Keratinocyte (primary cell): ENCODE data around the gene MMP2. TPM values are rescaled to one million over a fixed set of nuclear protein-coding genes. Genes with fewer than 3 reads are reported as not detected.
A peak's percentile ranks its signal among the peaks of the same experiment; 100 is the strongest.

Source experiments
- DNase-seq: peaks from one replicate; pipeline ENCODE4 v3.0.0-alpha.2; 2011; ENCODE audit warnings: low read depth, missing footprints, low spot score
- FAIRE-seq: peaks from 2 replicates; lab custom pipeline; 2011; peaks lifted over from hg19 to GRCh38; lab: Jason Lieb, UNC
- H2AFZ ChIP-seq: 2 replicates; pipeline ENCODE4 v1.6.0; 2012; ENCODE audit warnings: low read length, control low read depth, inconsistent platforms; ENCODE audit not compliant: control insufficient read depth
- H3K27ac ChIP-seq: 2 replicates; pipeline ENCODE4 v1.5.1; 2011; ENCODE audit warnings: low read length; ENCODE audit not compliant: control insufficient read depth, insufficient read depth
- H3K27me3 ChIP-seq: 3 replicates; pipeline ENCODE4 v1.6.0; 2011; ENCODE audit warnings: low read length; ENCODE audit not compliant: control insufficient read depth, insufficient read depth; ENCODE audit errors: extremely low read depth
- H3K36me3 ChIP-seq, 2 experiments: 2 replicates in 1 of 2; 3 replicates in 1 of 2; pipeline ENCODE4 v1.5.1; 2011; ENCODE audit warnings: low read length in 2 of 2, mild to moderate bottlenecking in 1 of 2; ENCODE audit not compliant: control insufficient read depth in 2 of 2, insufficient read depth in 2 of 2; ENCODE audit errors: extremely low read depth in 1 of 2
- H3K4me1 ChIP-seq: 3 replicates; pipeline ENCODE4 v1.5.1; 2011; ENCODE audit warnings: low read length; ENCODE audit not compliant: control insufficient read depth, insufficient read depth; ENCODE audit errors: extremely low read depth
- H3K4me2 ChIP-seq: 3 replicates; pipeline ENCODE4 v1.6.0; 2011; ENCODE audit warnings: low read depth, low read length; ENCODE audit not compliant: control insufficient read depth, insufficient read depth; ENCODE audit errors: extremely low read depth
- H3K4me3 ChIP-seq, 3 experiments: fragments of 200-600 bp in 1 of 3; sonication (generic) in 1 of 3; 2 replicates in 2 of 3; 3 replicates in 1 of 3; pipeline ENCODE4 v1.5.1; 2011 to 2016; ENCODE audit warnings: low read length in 3 of 3, mild to moderate bottlenecking in 3 of 3, control low read depth in 2 of 3, inconsistent platforms in 1 of 3, low read depth in 1 of 3, mixed read lengths in 1 of 3, mixed run types in 1 of 3, moderate library complexity in 1 of 3; ENCODE audit not compliant: control insufficient read depth in 2 of 3, insufficient read depth in 2 of 3; ENCODE audit errors: extremely low read depth in 1 of 3
- H3K79me2 ChIP-seq: 2 replicates; pipeline ENCODE4 v1.6.0; 2012; ENCODE audit warnings: low read length; ENCODE audit not compliant: control insufficient read depth, insufficient read depth
- H3K9ac ChIP-seq: 3 replicates; pipeline ENCODE4 v1.6.0; 2011; ENCODE audit warnings: low read length; ENCODE audit not compliant: control insufficient read depth, insufficient read depth; ENCODE audit errors: extremely low read depth
- H3K9me1 ChIP-seq: 3 replicates; pipeline ENCODE4 v1.6.0; 2011; ENCODE audit warnings: low read length; ENCODE audit not compliant: control insufficient read depth, insufficient read depth; ENCODE audit errors: extremely low read depth
- H3K9me3 ChIP-seq: 2 replicates; pipeline ENCODE4 v1.5.1; 2012; ENCODE audit warnings: low read depth, low read length; ENCODE audit not compliant: control insufficient read depth
- H4K20me1 ChIP-seq: 3 replicates; pipeline ENCODE4 v1.6.0; 2011; ENCODE audit warnings: low read length; ENCODE audit not compliant: control insufficient read depth, insufficient read depth; ENCODE audit errors: extremely low read depth
- CTCF ChIP-seq, 3 experiments: IDR thresholded peaks in 1 of 3; conservative IDR thresholded peaks in 1 of 3; optimal IDR thresholded peaks in 1 of 3; 2 replicates in 2 of 3; 3 replicates in 1 of 3; pipeline versions ENCODE3 to v1.5.1; 2011; ENCODE audit warnings: low read length in 3 of 3, mild to moderate bottlenecking in 3 of 3, moderate library complexity in 2 of 3, control low read depth in 1 of 3, inconsistent platforms in 1 of 3; ENCODE audit not compliant: insufficient read depth in 2 of 3; ENCODE audit errors: extremely low read depth in 1 of 3
- EZH2 ChIP-seq: IDR thresholded peaks from one replicate; pipeline ENCODE4 v1.6.1; 2012; ENCODE audit warnings: inconsistent platforms, mild to moderate bottlenecking, low read length, moderate library complexity
- dilution Hi-C: fragments of 300-500 bp; cut with MboI; formaldehyde crosslinking; loops from one replicate; pipeline ENCODE4 v1.7.0; 2020; ENCODE audit warnings: low sequenced_read_pairs; ENCODE audit not compliant: extremely low pct_ligation_motif_present
- polyA plus RNA-seq, 5 experiments: library from polyadenylated mRNA; depleted of rRNA in 3 of 5; stranded (reverse) in 3 of 5; stranded (forward) in 1 of 5; unstranded in 1 of 5; fragments of >200 nt; gene quantifications; 1 replicate in 1 of 5; 2 replicates in 3 of 5; 3 replicates in 1 of 5; pipeline versions ENCODE4 v1.2.1 to v1.2.3, GENCODE V29; 2011 to 2012; ENCODE audit warnings: missing spikeins in 2 of 5, low read depth in 1 of 5, low replicate concordance in 1 of 5

MMP2 gene
- polyA plus RNA-seq, 1 donor (not counting 4 experiments of a cell fraction or from before 2014, with no cell fraction given): 59.2 TPM

GRCh38 chr16:55470533-55471371, 8.2 kb upstream of the MMP2 start:
- TF ChIP-seq CTCF (optimal IDR thresholded peaks at IDR 0.05 in 1 of 3, IDR thresholded peaks at IDR 0.05 in 1 of 3, conservative IDR thresholded peaks at IDR 0.05 in 1 of 3; ENCODE audit: extremely low read depth in 1 of 3, insufficient read depth in 2 of 3, low read length in 3 of 3) (no peak), EZH2 (no peak)
- Histone ChIP-seq H3K27ac (peak overlapping the region; percentile 73), H3K9ac (peak overlapping the region; percentile 39), H4K20me1 (no peaks in the 10 kb centered on the region), H3K4me1 (peaks cover 30% of the 10 kb centered on the region), H3K9me1 (no peaks in the 10 kb centered on the region), H3K9me3 (no peaks in the 10 kb centered on the region), H3K4me2 (peak overlapping the region; percentile 80), H3K27me3 (no peaks in the 10 kb centered on the region), H3K79me2 (no peaks in the 10 kb centered on the region), H3K4me3 (peak overlapping the region in 2 of 3 experiments; percentile 9 to 41), H3K36me3 (no peaks in the 10 kb centered on the region), H2AFZ (peak overlapping the region; percentile 72)
- dilution Hi-C loops: no loop called here
- DNase-seq: peak; percentile 13
- FAIRE-seq: peak; percentile 94

GRCh38 chr16:55471448-55472097, 7.4 kb upstream of the MMP2 start:
- Histone ChIP-seq H3K9ac (peak overlapping the region; percentile 39), H3K9me1 (no peaks in the 10 kb centered on the region), H3K4me1 (peaks cover 30% of the 10 kb centered on the region), H2AFZ (no peak overlapping the region), H3K4me3 (peak overlapping the region in 2 of 3 experiments; percentile 9 to 41), H3K27ac (peak overlapping the region; percentile 73), H3K36me3 (no peaks in the 10 kb centered on the region), H3K4me2 (peak overlapping the region; percentile 80), H3K9me3 (no peaks in the 10 kb centered on the region), H3K79me2 (no peaks in the 10 kb centered on the region), H4K20me1 (no peaks in the 10 kb centered on the region), H3K27me3 (no peaks in the 10 kb centered on the region)
- FAIRE-seq: peak; percentile 92
- TF ChIP-seq CTCF (optimal IDR thresholded peaks at IDR 0.05 in 1 of 3, IDR thresholded peaks at IDR 0.05 in 1 of 3, conservative IDR thresholded peaks at IDR 0.05 in 1 of 3; ENCODE audit: extremely low read depth in 1 of 3, insufficient read depth in 2 of 3, low read length in 3 of 3): no peak
- TF ChIP-seq EZH2: no peak
- dilution Hi-C loops: no loop called here
- DNase-seq: peak; percentile 68
